Ishikawa (cell line): ENCODE measurements around the gene TMEM79.

Experiments used
- CEBPB ChIP-seq: IDR thresholded peaks from 2 replicates; pipeline ENCODE4 v1.6.1; 2012
- EP300 ChIP-seq: IDR thresholded peaks from 2 replicates; pipeline ENCODE4 v1.6.1; 2012; ENCODE audit warnings: borderline replicate concordance
- MAX ChIP-seq: IDR thresholded peaks from 2 replicates; pipeline ENCODE4 v1.6.1; 2012
- RAD21 ChIP-seq: IDR thresholded peaks from 2 replicates; pipeline ENCODE4 v1.6.1; 2012; ENCODE audit warnings: low read depth
- TAF1 ChIP-seq: IDR thresholded peaks from 2 replicates; pipeline ENCODE4 v1.6.1; 2012; ENCODE audit warnings: low read depth, mild to moderate bottlenecking
- TCF12 ChIP-seq: IDR thresholded peaks from 2 replicates; pipeline ENCODE4 v1.6.1; 2012; ENCODE audit warnings: low read depth
- YY1 ChIP-seq: IDR thresholded peaks from 2 replicates; pipeline ENCODE4 v1.6.1; 2012; ENCODE audit warnings: low read depth
- ZBTB7A ChIP-seq: IDR thresholded peaks from 2 replicates; pipeline ENCODE4 v1.6.1; 2012; ENCODE audit warnings: low read depth

- TF ChIP-seq RAD21 (no peak), CEBPB (no peak), ZBTB7A (no peak), TCF12 (peak; percentile 83), YY1 (peak; percentile 97), EP300 (peak; percentile 50; the same call in 1 of the 2 replicates), MAX (peak; percentile 87), TAF1 (peak; percentile 93)
Measured at GRCh38 chr1:156282479-156283222, 1.5 kb upstream of the TMEM79 start, which contains the start of gene SMG5.
